Ishikawa (cell line): ENCODE data around the gene IPO11.

Experiments used
- CEBPB ChIP-seq: IDR thresholded peaks from 2 replicates; pipeline ENCODE4 v1.6.1; 2012
- CREB1 ChIP-seq: IDR thresholded peaks from 2 replicates; pipeline ENCODE4 v1.6.1; 2012; ENCODE audit warnings: low read depth
- EP300 ChIP-seq: IDR thresholded peaks from 2 replicates; pipeline ENCODE4 v1.6.1; 2012; ENCODE audit warnings: borderline replicate concordance
- NFIC ChIP-seq: IDR thresholded peaks from 2 replicates; pipeline ENCODE4 v1.6.1; 2012
- TAF1 ChIP-seq: IDR thresholded peaks from 2 replicates; pipeline ENCODE4 v1.6.1; 2012; ENCODE audit warnings: low read depth, mild to moderate bottlenecking
- TCF12 ChIP-seq: IDR thresholded peaks from 2 replicates; pipeline ENCODE4 v1.6.1; 2012; ENCODE audit warnings: low read depth
- TEAD4 ChIP-seq: IDR thresholded peaks from 2 replicates; pipeline ENCODE4 v1.6.1; 2012
- YY1 ChIP-seq: IDR thresholded peaks from 2 replicates; pipeline ENCODE4 v1.6.1; 2012; ENCODE audit warnings: low read depth
- TF ChIP-seq, protein P1 (sequence below): IDR thresholded peaks from 2 replicates; pipeline ENCODE4 v1.6.1; 2012; ENCODE audit warnings: low read depth, mild to moderate bottlenecking
- TF ChIP-seq, protein P2 (sequence below): IDR thresholded peaks from 2 replicates; pipeline ENCODE4 v1.6.1; 2012

DNA sequence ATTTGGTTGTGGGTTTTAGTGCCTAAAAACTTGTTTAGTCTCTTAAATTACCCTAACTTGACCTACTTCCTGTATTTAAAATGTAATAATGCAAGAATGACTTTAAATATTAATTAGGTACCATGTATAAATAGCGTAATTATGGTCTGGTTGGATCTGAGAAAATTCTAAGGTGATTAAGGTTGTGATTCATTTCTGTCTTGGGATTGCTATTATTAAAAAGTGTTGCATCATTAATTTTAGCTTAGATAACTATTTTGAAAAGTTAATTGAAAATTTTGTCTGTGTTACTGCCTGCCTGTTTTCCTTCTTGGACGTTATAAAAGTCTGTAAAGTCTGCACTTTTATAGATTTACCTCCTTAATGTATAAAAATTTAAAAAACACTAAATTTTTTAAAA, 177.8 kb downstream of the IPO11 start:
- TF ChIP-seq EP300 = no peak
- TF ChIP-seq TCF12 = no peak
- no peak for TF ChIP-seq TEAD4
- no peak for TF ChIP-seq NFIC
- no peak for TF ChIP-seq YY1
- TF ChIP-seq, protein P1, sequence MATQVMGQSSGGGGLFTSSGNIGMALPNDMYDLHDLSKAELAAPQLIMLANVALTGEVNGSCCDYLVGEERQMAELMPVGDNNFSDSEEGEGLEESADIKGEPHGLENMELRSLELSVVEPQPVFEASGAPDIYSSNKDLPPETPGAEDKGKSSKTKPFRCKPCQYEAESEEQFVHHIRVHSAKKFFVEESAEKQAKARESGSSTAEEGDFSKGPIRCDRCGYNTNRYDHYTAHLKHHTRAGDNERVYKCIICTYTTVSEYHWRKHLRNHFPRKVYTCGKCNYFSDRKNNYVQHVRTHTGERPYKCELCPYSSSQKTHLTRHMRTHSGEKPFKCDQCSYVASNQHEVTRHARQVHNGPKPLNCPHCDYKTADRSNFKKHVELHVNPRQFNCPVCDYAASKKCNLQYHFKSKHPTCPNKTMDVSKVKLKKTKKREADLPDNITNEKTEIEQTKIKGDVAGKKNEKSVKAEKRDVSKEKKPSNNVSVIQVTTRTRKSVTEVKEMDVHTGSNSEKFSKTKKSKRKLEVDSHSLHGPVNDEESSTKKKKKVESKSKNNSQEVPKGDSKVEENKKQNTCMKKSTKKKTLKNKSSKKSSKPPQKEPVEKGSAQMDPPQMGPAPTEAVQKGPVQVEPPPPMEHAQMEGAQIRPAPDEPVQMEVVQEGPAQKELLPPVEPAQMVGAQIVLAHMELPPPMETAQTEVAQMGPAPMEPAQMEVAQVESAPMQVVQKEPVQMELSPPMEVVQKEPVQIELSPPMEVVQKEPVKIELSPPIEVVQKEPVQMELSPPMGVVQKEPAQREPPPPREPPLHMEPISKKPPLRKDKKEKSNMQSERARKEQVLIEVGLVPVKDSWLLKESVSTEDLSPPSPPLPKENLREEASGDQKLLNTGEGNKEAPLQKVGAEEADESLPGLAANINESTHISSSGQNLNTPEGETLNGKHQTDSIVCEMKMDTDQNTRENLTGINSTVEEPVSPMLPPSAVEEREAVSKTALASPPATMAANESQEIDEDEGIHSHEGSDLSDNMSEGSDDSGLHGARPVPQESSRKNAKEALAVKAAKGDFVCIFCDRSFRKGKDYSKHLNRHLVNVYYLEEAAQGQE = no peak
- TF ChIP-seq CREB1 = no peak
- TF ChIP-seq CEBPB = no peak
- TF ChIP-seq, protein P2, sequence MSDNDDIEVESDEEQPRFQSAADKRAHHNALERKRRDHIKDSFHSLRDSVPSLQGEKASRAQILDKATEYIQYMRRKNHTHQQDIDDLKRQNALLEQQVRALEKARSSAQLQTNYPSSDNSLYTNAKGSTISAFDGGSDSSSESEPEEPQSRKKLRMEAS = no peak
- TF ChIP-seq TAF1 = no peak
